ENCODE data around the gene TSHZ2.
"Not testable (repeated sequence)": the region's sequence is repeated elsewhere in the genome, so short reads cannot be mapped to it uniquely, and the experiment has no call there.

The TSHZ2 gene

GRCh38 chr20:53428996-53429395, 456.8 kb downstream of the TSHZ2 start:
- Histone ChIP-seq H3K27ac (ENCODE audit: low read depth in 2 of 2, low read length in 2 of 2) (no peak overlapping the region), H3K4me3 (ENCODE audit: low read length in 2 of 2) (no peak overlapping the region), H3K4me1 (ENCODE audit: control insufficient read depth in 2 of 2, insufficient read depth in 2 of 2, low read length in 2 of 2) (no peaks in the 10 kb centered on the region), H3K27me3 (ENCODE audit: control insufficient read depth in 2 of 2, insufficient read depth in 2 of 2, low read length in 2 of 2) (no peaks in the 10 kb centered on the region), H3K9ac (ENCODE audit: low read depth in 1 of 2, low read length in 2 of 2) (no peak overlapping the region), H3K9me3 (ENCODE audit: control insufficient read depth in 2 of 2, low read length in 2 of 2) (no peaks in the 10 kb centered on the region), H3K36me3 (ENCODE audit: control insufficient read depth in 2 of 2, insufficient read depth in 2 of 2, low read length in 2 of 2) (no peaks in the 10 kb centered on the region)

GRCh38 chr20:53434662-53435061, 462.5 kb downstream of the TSHZ2 start:
- Histone ChIP-seq H3K27ac (ENCODE audit: low read depth in 2 of 2, low read length in 2 of 2) (no peak overlapping the region), H3K4me1 (ENCODE audit: control insufficient read depth in 2 of 2, insufficient read depth in 2 of 2, low read length in 2 of 2) (no peaks in the 10 kb centered on the region), H3K4me3 (ENCODE audit: low read length in 2 of 2) (no peak overlapping the region), H3K9me3 (ENCODE audit: control insufficient read depth in 2 of 2, low read length in 2 of 2) (no peaks in the 10 kb centered on the region), H3K36me3 (ENCODE audit: control insufficient read depth in 2 of 2, insufficient read depth in 2 of 2, low read length in 2 of 2) (no peaks in the 10 kb centered on the region), H3K27me3 (ENCODE audit: control insufficient read depth in 2 of 2, insufficient read depth in 2 of 2, low read length in 2 of 2) (no peaks in the 10 kb centered on the region), H3K9ac (ENCODE audit: low read depth in 1 of 2, low read length in 2 of 2) (no peak overlapping the region)

GRCh38 chr20:53436927-53437326, 464.8 kb downstream of the TSHZ2 start:
- not testable (repeated sequence) for H3K9ac ChIP-seq (ENCODE audit: low read depth in 1 of 2, low read length in 2 of 2); H3K4me1 ChIP-seq (ENCODE audit: control insufficient read depth in 2 of 2, insufficient read depth in 2 of 2, low read length in 2 of 2); H3K36me3 ChIP-seq (ENCODE audit: control insufficient read depth in 2 of 2, insufficient read depth in 2 of 2, low read length in 2 of 2); H3K27ac ChIP-seq (ENCODE audit: low read depth in 2 of 2, low read length in 2 of 2); H3K9me3 ChIP-seq (ENCODE audit: control insufficient read depth in 2 of 2, low read length in 2 of 2); H3K27me3 ChIP-seq (ENCODE audit: control insufficient read depth in 2 of 2, insufficient read depth in 2 of 2, low read length in 2 of 2); H3K4me3 ChIP-seq (ENCODE audit: low read length in 2 of 2)

GRCh38 chr20:53438368-53438767, 466.2 kb downstream of the TSHZ2 start:
- no peaks in the 10 kb centered on the region for H3K9me3 ChIP-seq (ENCODE audit: control insufficient read depth in 2 of 2, low read length in 2 of 2)
- no peak overlapping the region for H3K4me3 ChIP-seq (ENCODE audit: low read length in 2 of 2)
- no peaks in the 10 kb centered on the region for H3K36me3 ChIP-seq (ENCODE audit: control insufficient read depth in 2 of 2, insufficient read depth in 2 of 2, low read length in 2 of 2)
- no peak overlapping the region for H3K27ac ChIP-seq (ENCODE audit: low read depth in 2 of 2, low read length in 2 of 2)
- no peaks in the 10 kb centered on the region for H3K27me3 ChIP-seq (ENCODE audit: control insufficient read depth in 2 of 2, insufficient read depth in 2 of 2, low read length in 2 of 2)
- no peaks in the 10 kb centered on the region for H3K4me1 ChIP-seq (ENCODE audit: control insufficient read depth in 2 of 2, insufficient read depth in 2 of 2, low read length in 2 of 2)
- H3K9ac ChIP-seq (ENCODE audit: low read depth in 1 of 2, low read length in 2 of 2), result no peak overlapping the region

GRCh38 chr20:53439046-53439445, 466.9 kb downstream of the TSHZ2 start:
- H3K4me3 ChIP-seq (ENCODE audit: low read length in 2 of 2), result no peak overlapping the region
- no peak overlapping the region for H3K9ac ChIP-seq (ENCODE audit: low read depth in 1 of 2, low read length in 2 of 2)
- H3K27ac ChIP-seq (ENCODE audit: low read depth in 2 of 2, low read length in 2 of 2), result no peak overlapping the region
- no peaks in the 10 kb centered on the region for H3K4me1 ChIP-seq (ENCODE audit: control insufficient read depth in 2 of 2, insufficient read depth in 2 of 2, low read length in 2 of 2)
- H3K9me3 ChIP-seq (ENCODE audit: control insufficient read depth in 2 of 2, low read length in 2 of 2), result no peaks in the 10 kb centered on the region
- H3K36me3 ChIP-seq (ENCODE audit: control insufficient read depth in 2 of 2, insufficient read depth in 2 of 2, low read length in 2 of 2), result no peaks in the 10 kb centered on the region
- no peaks in the 10 kb centered on the region for H3K27me3 ChIP-seq (ENCODE audit: control insufficient read depth in 2 of 2, insufficient read depth in 2 of 2, low read length in 2 of 2)

- H3K9ac ChIP-seq (ENCODE audit: low read depth in 1 of 2, low read length in 2 of 2), result no peak overlapping the region
- no peak overlapping the region for H3K27ac ChIP-seq (ENCODE audit: low read depth in 2 of 2, low read length in 2 of 2)
- H3K4me3 ChIP-seq (ENCODE audit: low read length in 2 of 2), result no peak overlapping the region
- no peaks in the 10 kb centered on the region for H3K27me3 ChIP-seq (ENCODE audit: control insufficient read depth in 2 of 2, insufficient read depth in 2 of 2, low read length in 2 of 2)
- no peaks in the 10 kb centered on the region for H3K4me1 ChIP-seq (ENCODE audit: control insufficient read depth in 2 of 2, insufficient read depth in 2 of 2, low read length in 2 of 2)
- no peaks in the 10 kb centered on the region for H3K36me3 ChIP-seq (ENCODE audit: control insufficient read depth in 2 of 2, insufficient read depth in 2 of 2, low read length in 2 of 2)
- no peaks in the 10 kb centered on the region for H3K9me3 ChIP-seq (ENCODE audit: control insufficient read depth in 2 of 2, low read length in 2 of 2)
These were observed 467.5 kb downstream of the TSHZ2 start for GRCh38 chr20:53439616-53440015.

GRCh38 chr20:53444401-53445149, 472.4 kb downstream of the TSHZ2 start:
- Histone ChIP-seq H3K27ac (ENCODE audit: low read depth in 2 of 2, low read length in 2 of 2) (no peak overlapping the region), H3K4me3 (ENCODE audit: low read length in 2 of 2) (no peak overlapping the region), H3K27me3 (ENCODE audit: control insufficient read depth in 2 of 2, insufficient read depth in 2 of 2, low read length in 2 of 2) (no peaks in the 10 kb centered on the region), H3K4me1 (ENCODE audit: control insufficient read depth in 2 of 2, insufficient read depth in 2 of 2, low read length in 2 of 2) (no peaks in the 10 kb centered on the region), H3K36me3 (ENCODE audit: control insufficient read depth in 2 of 2, insufficient read depth in 2 of 2, low read length in 2 of 2) (no peaks in the 10 kb centered on the region), H3K9ac (ENCODE audit: low read depth in 1 of 2, low read length in 2 of 2) (no peak overlapping the region), H3K9me3 (ENCODE audit: control insufficient read depth in 2 of 2, low read length in 2 of 2) (peaks cover 2 to 3% of the 10 kb centered on the region in 2 donors)

GRCh38 chr20:53445321-53445731, 473.2 kb downstream of the TSHZ2 start:
- Histone ChIP-seq H3K4me1 (ENCODE audit: control insufficient read depth in 2 of 2, insufficient read depth in 2 of 2, low read length in 2 of 2) (no peaks in the 10 kb centered on the region), H3K4me3 (ENCODE audit: low read length in 2 of 2) (no peak overlapping the region), H3K36me3 (ENCODE audit: control insufficient read depth in 2 of 2, insufficient read depth in 2 of 2, low read length in 2 of 2) (no peaks in the 10 kb centered on the region), H3K9ac (ENCODE audit: low read depth in 1 of 2, low read length in 2 of 2) (no peak overlapping the region), H3K27ac (ENCODE audit: low read depth in 2 of 2, low read length in 2 of 2) (no peak overlapping the region), H3K27me3 (ENCODE audit: control insufficient read depth in 2 of 2, insufficient read depth in 2 of 2, low read length in 2 of 2) (no peaks in the 10 kb centered on the region), H3K9me3 (ENCODE audit: control insufficient read depth in 2 of 2, low read length in 2 of 2) (peaks cover 2 to 6% of the 10 kb centered on the region in 2 donors)

- Histone ChIP-seq H3K9me3 (ENCODE audit: control insufficient read depth in 2 of 2, low read length in 2 of 2) (peaks cover 2 to 6% of the 10 kb centered on the region in 2 donors), H3K36me3 (ENCODE audit: control insufficient read depth in 2 of 2, insufficient read depth in 2 of 2, low read length in 2 of 2) (no peaks in the 10 kb centered on the region), H3K9ac (ENCODE audit: low read depth in 1 of 2, low read length in 2 of 2) (no peak overlapping the region), H3K4me1 (ENCODE audit: control insufficient read depth in 2 of 2, insufficient read depth in 2 of 2, low read length in 2 of 2) (no peaks in the 10 kb centered on the region), H3K27me3 (ENCODE audit: control insufficient read depth in 2 of 2, insufficient read depth in 2 of 2, low read length in 2 of 2) (no peaks in the 10 kb centered on the region), H3K27ac (ENCODE audit: low read depth in 2 of 2, low read length in 2 of 2) (no peak overlapping the region), H3K4me3 (ENCODE audit: low read length in 2 of 2) (no peak overlapping the region)
These were observed 473.8 kb downstream of the TSHZ2 start for GRCh38 chr20:53445932-53446331.

GRCh38 chr20:53447316-53447715, 475.2 kb downstream of the TSHZ2 start:
- no peaks in the 10 kb centered on the region for H3K4me1 ChIP-seq (ENCODE audit: control insufficient read depth in 2 of 2, insufficient read depth in 2 of 2, low read length in 2 of 2)
- H3K27me3 ChIP-seq (ENCODE audit: control insufficient read depth in 2 of 2, insufficient read depth in 2 of 2, low read length in 2 of 2), result no peaks in the 10 kb centered on the region
- no peak overlapping the region for H3K4me3 ChIP-seq (ENCODE audit: low read length in 2 of 2)
- H3K9me3 ChIP-seq (ENCODE audit: control insufficient read depth in 2 of 2, low read length in 2 of 2), result peaks cover 2 to 6% of the 10 kb centered on the region in 2 donors
- H3K36me3 ChIP-seq (ENCODE audit: control insufficient read depth in 2 of 2, insufficient read depth in 2 of 2, low read length in 2 of 2), result no peaks in the 10 kb centered on the region
- H3K9ac ChIP-seq (ENCODE audit: low read depth in 1 of 2, low read length in 2 of 2), result no peak overlapping the region
- H3K27ac ChIP-seq (ENCODE audit: low read depth in 2 of 2, low read length in 2 of 2), result no peak overlapping the region

All from mucosa of rectum (tissue), 2 donors.